Activated T-helper 1 cell treated with anti-CD3 and anti-CD28 coated beads, Interleukin-12 subunit alpha, Interleukin-12 subunit beta, Interleukin-2, Interleukin-4 antibody, amounts not matched to agents 30 ng/mL and 10 ng/mL and 1 ng/mL, durations not matched to agents 14 hours and 24 hours and 36 hours (primary cell): ENCODE data around the gene TBC1D5. TPM values are rescaled to one million over a fixed set of nuclear protein-coding genes. Genes with fewer than 3 reads are reported as not detected.
A peak's percentile ranks its signal among the peaks of the same experiment; 100 is the strongest.

Experiments
- DNase-seq: peaks from one replicate; pipeline ENCODE4 v3.0.0; 2021; ENCODE audit warnings: low spot score
- H3K27ac Mint-ChIP-seq: one replicate; pipeline ENCODE4 v1.8.0; 2021; ENCODE audit warnings: mild to moderate bottlenecking, mixed read lengths
- H3K27me3 Mint-ChIP-seq: one replicate; pipeline ENCODE4 v1.8.0; 2022; ENCODE audit warnings: mild to moderate bottlenecking, moderate library complexity, mixed read lengths; ENCODE audit not compliant: insufficient read depth
- H3K36me3 Mint-ChIP-seq: one replicate; pipeline ENCODE4 v1.8.0; 2021; ENCODE audit warnings: low read depth, mixed read lengths
- H3K4me1 Mint-ChIP-seq: one replicate; pipeline ENCODE4 v1.8.0; 2021; ENCODE audit warnings: low read depth, mixed read lengths
- H3K4me3 Mint-ChIP-seq: one replicate; pipeline ENCODE4 v1.8.0; 2021; ENCODE audit warnings: mild to moderate bottlenecking, moderate library complexity, mixed read lengths
- H3K9me3 Mint-ChIP-seq: one replicate; pipeline ENCODE4 v1.8.0; 2021; ENCODE audit warnings: mixed read lengths
- intact Hi-C: fragments of 100-400 bp; cut with micrococcal nuclease; formaldehyde crosslinking; loops from one replicate; pipeline ENCODE4 v1.15.1; 2024
- total RNA-seq: library from RNA; stranded (reverse); gene quantifications from 2 replicates; pipeline ENCODE4 v1.2.3, GENCODE V29; 2022

TBC1D5 gene
- total RNA-seq, 1 donor from 2014 or later, result 31.4 TPM

GRCh38 chr3:17770682-17771081, 28.3 kb upstream of the TBC1D5 start:
- Mint-ChIP-seq H3K4me3 (no peak overlapping the region), H3K27ac (no peak overlapping the region), H3K9me3 (peaks cover 4% of the 10 kb centered on the region), H3K27me3 (peaks cover 2% of the 10 kb centered on the region), H3K36me3 (peaks cover 3% of the 10 kb centered on the region), H3K4me1 (peaks cover 23% of the 10 kb centered on the region)
- intact Hi-C loops, result loop anchor here (10.0 kb wide), 1 partner anchor 616 kb away; no protein-coding TSS in a partner anchor
- no peak for DNase-seq

- Mint-ChIP-seq H3K4me1 (peaks cover under 1% of the 10 kb centered on the region), H3K27me3 (peaks cover 14% of the 10 kb centered on the region), H3K9me3 (no peaks in the 10 kb centered on the region), H3K36me3 (no peaks in the 10 kb centered on the region), H3K27ac (no peak overlapping the region), H3K4me3 (no peak overlapping the region)
- no peak for DNase-seq
- intact Hi-C loops, result no loop called here
These were observed 23.5 kb upstream of the TBC1D5 start for GRCh38 chr3:17765819-17766472.

- Mint-ChIP-seq H3K9me3 (no peaks in the 10 kb centered on the region), H3K36me3 (peaks cover 2% of the 10 kb centered on the region), H3K4me3 (no peak overlapping the region), H3K4me1 (no peaks in the 10 kb centered on the region), H3K27ac (no peak overlapping the region), H3K27me3 (peaks cover 20% of the 10 kb centered on the region)
- no peak for DNase-seq
- intact Hi-C loops, result no loop called here
These were observed 19.1 kb upstream of the TBC1D5 start for GRCh38 chr3:17761563-17761962.

GRCh38 chr3:17759901-17760300, 17.5 kb upstream of the TBC1D5 start:
- H3K9me3 Mint-ChIP-seq, result no peaks in the 10 kb centered on the region
- peaks cover 13% of the 10 kb centered on the region for H3K4me1 Mint-ChIP-seq
- no peak for DNase-seq
- peaks cover 2% of the 10 kb centered on the region for H3K36me3 Mint-ChIP-seq
- no peak overlapping the region for H3K4me3 Mint-ChIP-seq
- intact Hi-C loops, result no loop called here
- peaks cover 20% of the 10 kb centered on the region for H3K27me3 Mint-ChIP-seq
- no peak overlapping the region for H3K27ac Mint-ChIP-seq

- peaks cover 13% of the 10 kb centered on the region for H3K4me1 Mint-ChIP-seq
- intact Hi-C loops, result no loop called here
- peaks cover 8% of the 10 kb centered on the region for H3K27me3 Mint-ChIP-seq
- no peak overlapping the region for H3K4me3 Mint-ChIP-seq
- H3K36me3 Mint-ChIP-seq, result peaks cover 2% of the 10 kb centered on the region
- no peak for DNase-seq
- H3K27ac Mint-ChIP-seq, result no peak overlapping the region
- no peaks in the 10 kb centered on the region for H3K9me3 Mint-ChIP-seq
These were observed 13.4 kb upstream of the TBC1D5 start for GRCh38 chr3:17755836-17756235.

DNA sequence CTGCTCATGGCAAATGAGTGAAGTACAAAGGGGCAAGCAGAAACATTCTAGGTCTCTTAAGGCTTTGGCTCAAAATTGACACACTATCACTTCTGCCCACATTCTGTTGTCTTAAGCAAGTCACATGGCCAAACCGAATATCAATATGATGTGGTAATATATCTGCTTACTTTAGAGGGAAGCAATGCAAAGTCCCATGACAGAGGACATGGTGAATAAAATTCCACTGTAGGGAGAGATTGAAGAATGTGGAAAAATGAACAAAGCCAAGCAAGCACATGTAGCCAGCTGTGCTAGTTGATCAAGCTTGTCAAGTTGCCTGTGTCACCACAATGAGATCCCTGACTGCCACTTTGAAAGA, 11.2 kb upstream of the TBC1D5 start:
- Mint-ChIP-seq H3K36me3 (peaks cover 2% of the 10 kb centered on the region), H3K27ac (no peak overlapping the region), H3K9me3 (no peaks in the 10 kb centered on the region), H3K27me3 (peaks cover 6% of the 10 kb centered on the region), H3K4me3 (no peak overlapping the region), H3K4me1 (peaks cover 26% of the 10 kb centered on the region)
- no peak for DNase-seq
- intact Hi-C loops, result no loop called here

GRCh38 chr3:17752876-17753631, 10.6 kb upstream of the TBC1D5 start:
- peaks cover 2% of the 10 kb centered on the region for H3K36me3 Mint-ChIP-seq
- no peak for DNase-seq
- H3K9me3 Mint-ChIP-seq, result no peaks in the 10 kb centered on the region
- H3K4me1 Mint-ChIP-seq, result peaks cover 26% of the 10 kb centered on the region
- intact Hi-C loops, result no loop called here
- H3K27me3 Mint-ChIP-seq, result peaks cover 6% of the 10 kb centered on the region
- H3K27ac Mint-ChIP-seq, result no peak overlapping the region
- no peak overlapping the region for H3K4me3 Mint-ChIP-seq

- no peaks in the 10 kb centered on the region for H3K9me3 Mint-ChIP-seq
- peaks cover 2% of the 10 kb centered on the region for H3K27me3 Mint-ChIP-seq
- H3K27ac Mint-ChIP-seq, result no peak overlapping the region
- peaks cover 31% of the 10 kb centered on the region for H3K4me1 Mint-ChIP-seq
- intact Hi-C loops, result no loop called here
- peaks cover 2% of the 10 kb centered on the region for H3K36me3 Mint-ChIP-seq
- H3K4me3 Mint-ChIP-seq, result no peak overlapping the region
- DNase-seq, result no peak
These were observed 10.0 kb upstream of the TBC1D5 start for GRCh38 chr3:17752436-17752835.

DNA sequence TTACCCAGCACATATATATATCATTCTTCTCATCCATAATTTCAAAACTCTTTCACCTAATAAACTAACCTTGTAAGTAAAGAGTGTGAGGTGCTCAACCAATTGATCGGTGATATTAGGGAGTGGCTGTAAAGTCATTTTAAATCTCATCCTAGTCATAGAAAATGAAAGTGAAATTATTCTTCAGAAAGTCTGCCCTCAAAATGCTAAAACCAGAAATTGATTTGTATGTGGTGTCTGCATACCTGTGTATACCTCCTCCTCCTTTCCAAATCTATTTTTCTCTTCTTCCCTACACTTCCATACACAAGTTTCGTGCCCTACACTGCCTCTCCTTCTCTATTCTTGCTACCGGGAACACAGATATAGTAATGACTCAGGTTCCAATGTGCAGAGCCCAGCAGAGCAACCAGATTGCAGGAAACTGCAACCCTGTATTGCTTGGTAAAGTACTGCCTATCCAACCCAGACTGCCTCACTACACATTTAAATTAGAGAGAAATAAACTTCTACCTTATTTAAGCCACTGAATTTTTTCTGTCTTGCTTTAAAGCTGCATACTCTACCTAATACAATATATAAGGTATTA, 7.4 kb upstream of the TBC1D5 start:
- Mint-ChIP-seq H3K27me3 (no peaks in the 10 kb centered on the region), H3K4me3 (peak overlapping the region; percentile 73), H3K4me1 (peaks cover 29% of the 10 kb centered on the region), H3K36me3 (no peaks in the 10 kb centered on the region), H3K9me3 (no peaks in the 10 kb centered on the region), H3K27ac (no peak overlapping the region)
- DNase-seq, result no peak
- intact Hi-C loops, result loop anchor here (10.0 kb wide), 2 partner anchors 725 to 1485 kb away; partner anchors contain the start of genes DPH3 and OXNAD1

DNA sequence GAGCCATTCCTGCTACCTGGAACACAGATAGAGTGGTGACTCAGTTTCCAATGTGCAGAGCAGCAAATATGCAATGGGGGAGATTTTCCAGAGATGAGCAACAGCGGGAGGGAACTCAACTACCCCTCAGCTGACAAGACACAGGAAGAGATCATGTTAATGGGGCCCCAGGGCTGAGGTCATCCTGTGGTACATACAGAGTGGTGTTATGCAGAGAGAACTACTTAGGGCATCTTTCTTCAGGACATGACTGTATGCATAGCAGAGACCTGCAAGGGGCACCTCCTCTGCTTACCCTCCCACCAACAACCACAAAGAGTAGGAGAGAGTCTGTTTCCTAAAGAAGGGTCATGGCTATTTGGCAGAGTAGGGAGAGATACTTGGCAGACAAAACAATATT, 6.8 kb upstream of the TBC1D5 start:
- Mint-ChIP-seq H3K36me3 (no peaks in the 10 kb centered on the region), H3K4me3 (no peak overlapping the region), H3K27ac (no peak overlapping the region), H3K27me3 (peaks cover under 1% of the 10 kb centered on the region), H3K9me3 (no peaks in the 10 kb centered on the region), H3K4me1 (peaks cover 31% of the 10 kb centered on the region)
- DNase-seq, result no peak
- intact Hi-C loops, result loop anchor here (10.0 kb wide), 2 partner anchors 724 to 1484 kb away; partner anchors contain the start of genes DPH3 and OXNAD1

- intact Hi-C loops, result loop anchor here (10.0 kb wide), 2 partner anchors 723 to 1483 kb away; partner anchors contain the start of genes DPH3 and OXNAD1
- H3K4me3 Mint-ChIP-seq, result peak overlapping the region; percentile 19
These were observed 5.4 kb upstream of the TBC1D5 start for GRCh38 chr3:17747890-17748247.

GRCh38 chr3:17747174-17747889, 4.9 kb upstream of the TBC1D5 start:
- H3K27ac Mint-ChIP-seq, result no peak overlapping the region
- intact Hi-C loops, result loop anchor here (10.0 kb wide), 2 partner anchors 723 to 1483 kb away; partner anchors contain the start of genes DPH3 and OXNAD1
- no peaks in the 10 kb centered on the region for H3K9me3 Mint-ChIP-seq

More at GRCh38 chr3:17747890-17748247, 5.4 kb upstream of the TBC1D5 start:
- DNase-seq, result no peak
- Mint-ChIP-seq H3K27me3 (peaks cover 2% of the 10 kb centered on the region), H3K9me3 (no peaks in the 10 kb centered on the region), H3K4me1 (peaks cover 42% of the 10 kb centered on the region), H3K36me3 (no peaks in the 10 kb centered on the region), H3K27ac (no peak overlapping the region)

More at GRCh38 chr3:17747174-17747889, 4.9 kb upstream of the TBC1D5 start:
- H3K4me1 Mint-ChIP-seq, result peaks cover 42% of the 10 kb centered on the region
- DNase-seq, result no peak
- H3K27me3 Mint-ChIP-seq, result peaks cover 2% of the 10 kb centered on the region
- peak overlapping the region; percentile 19 for H3K4me3 Mint-ChIP-seq
- H3K36me3 Mint-ChIP-seq, result no peaks in the 10 kb centered on the region
